Neural progenitor cell (in vitro differentiated cells): Measurements from ENCODE around the gene LAMC1.
A peak's percentile ranks its signal among the peaks of the same experiment; 100 is the strongest.

Experiments used
- EZH2 ChIP-seq: fragments of 200-600 bp; sonication (generic); IDR thresholded peaks from 2 replicates; pipeline ENCODE4 v1.6.1; 2017; ENCODE audit warnings: antibody characterized with exemption, mild to moderate bottlenecking, moderate library complexity
- EZH2phosphoT487 ChIP-seq: fragments of 200-600 bp; sonication (generic); IDR thresholded peaks from 2 replicates; pipeline ENCODE4 v1.6.1; 2017; ENCODE audit warnings: antibody characterized with exemption
- TF ChIP-seq, protein P1 (sequence below): fragments of 200-600 bp; sonication (generic); IDR thresholded peaks from 2 replicates; pipeline ENCODE4 v1.5.1; 2017; ENCODE audit warnings: antibody characterized with exemption, mild to moderate bottlenecking

DNA sequence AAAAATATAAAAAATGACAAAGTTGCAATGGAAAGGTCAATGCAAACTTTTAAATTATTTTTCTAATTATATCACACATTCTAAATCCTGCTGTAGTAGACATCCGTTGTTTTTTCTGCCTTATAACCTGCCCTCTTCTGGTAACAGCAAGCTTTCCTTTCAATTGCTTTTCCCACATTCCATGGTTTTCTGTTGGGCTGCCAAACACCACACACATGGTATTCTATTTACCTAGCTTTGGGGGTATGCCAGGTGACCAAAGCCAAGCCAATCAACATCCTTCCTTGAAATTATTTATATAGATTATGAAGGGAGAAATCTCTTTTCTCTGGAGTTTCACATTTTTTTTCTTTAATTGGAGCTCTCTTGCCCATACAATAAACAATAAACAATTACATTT, 3.4 kb upstream of the LAMC1 start:
- TF ChIP-seq, protein P1, sequence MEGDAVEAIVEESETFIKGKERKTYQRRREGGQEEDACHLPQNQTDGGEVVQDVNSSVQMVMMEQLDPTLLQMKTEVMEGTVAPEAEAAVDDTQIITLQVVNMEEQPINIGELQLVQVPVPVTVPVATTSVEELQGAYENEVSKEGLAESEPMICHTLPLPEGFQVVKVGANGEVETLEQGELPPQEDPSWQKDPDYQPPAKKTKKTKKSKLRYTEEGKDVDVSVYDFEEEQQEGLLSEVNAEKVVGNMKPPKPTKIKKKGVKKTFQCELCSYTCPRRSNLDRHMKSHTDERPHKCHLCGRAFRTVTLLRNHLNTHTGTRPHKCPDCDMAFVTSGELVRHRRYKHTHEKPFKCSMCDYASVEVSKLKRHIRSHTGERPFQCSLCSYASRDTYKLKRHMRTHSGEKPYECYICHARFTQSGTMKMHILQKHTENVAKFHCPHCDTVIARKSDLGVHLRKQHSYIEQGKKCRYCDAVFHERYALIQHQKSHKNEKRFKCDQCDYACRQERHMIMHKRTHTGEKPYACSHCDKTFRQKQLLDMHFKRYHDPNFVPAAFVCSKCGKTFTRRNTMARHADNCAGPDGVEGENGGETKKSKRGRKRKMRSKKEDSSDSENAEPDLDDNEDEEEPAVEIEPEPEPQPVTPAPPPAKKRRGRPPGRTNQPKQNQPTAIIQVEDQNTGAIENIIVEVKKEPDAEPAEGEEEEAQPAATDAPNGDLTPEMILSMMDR, result peak; percentile 17
- TF ChIP-seq EZH2 (no peak), EZH2phosphoT487 (no peak)
